Neuronal stem cell (in vitro differentiated cells): Measurements from ENCODE around the gene OSBPL1A.

ENCODE experiments used
- DNase-seq: peaks from one replicate; pipeline ENCODE4 v3.0.0-alpha.2; 2013; ENCODE audit warnings: low spot score
- H2AFZ ChIP-seq: one replicate; pipeline ENCODE4 v1.6.1; 2013; ENCODE audit warnings: mild to moderate bottlenecking, low read length, inconsistent platforms
- H2AK5ac ChIP-seq: 2 replicates; pipeline ENCODE4 v1.6.1; 2013; ENCODE audit warnings: low read depth, mild to moderate bottlenecking, inconsistent platforms, low read length, moderate library complexity, mixed read lengths
- H2BK120ac ChIP-seq: 2 replicates; pipeline ENCODE4 v1.6.1; 2013; ENCODE audit warnings: low read depth, mild to moderate bottlenecking, inconsistent platforms, low read length, moderate library complexity, mixed read lengths
- H2BK12ac ChIP-seq: one replicate; pipeline ENCODE4 v1.6.1; 2013; ENCODE audit warnings: low read length, inconsistent platforms
- H2BK15ac ChIP-seq: 2 replicates; pipeline ENCODE4 v1.6.1; 2013; ENCODE audit warnings: mild to moderate bottlenecking, low read length, inconsistent platforms, mixed read lengths
- H2BK5ac ChIP-seq: one replicate; pipeline ENCODE4 v1.6.1; 2013; ENCODE audit warnings: inconsistent platforms, mild to moderate bottlenecking, low read length, moderate library complexity
- H3K14ac ChIP-seq: one replicate; pipeline ENCODE4 v1.6.1; 2013; ENCODE audit warnings: low read length, inconsistent platforms
- H3K18ac ChIP-seq: 2 replicates; pipeline ENCODE4 v1.6.1; 2013; ENCODE audit warnings: low read length, inconsistent platforms
- H3K23ac ChIP-seq: 2 replicates; pipeline ENCODE4 v1.6.1; 2013; ENCODE audit warnings: low read depth, mild to moderate bottlenecking, mixed read lengths, low read length, inconsistent platforms; ENCODE audit not compliant: poor library complexity
- H3K27ac ChIP-seq: replicated peaks from 3 replicates; pipeline ENCODE4 v1.5.1; 2013; ENCODE audit warnings: low read length, inconsistent platforms
- H3K27me3 ChIP-seq, 3 experiments: 2 replicates each; pipeline ENCODE4 v1.6.1; 2013; ENCODE audit warnings: low read length in 3 of 3, mild to moderate bottlenecking in 2 of 3, inconsistent platforms in 1 of 3, low read depth in 1 of 3, mixed read lengths in 1 of 3, moderate library complexity in 1 of 3; ENCODE audit not compliant: control insufficient read depth in 3 of 3, insufficient read depth in 3 of 3
- H3K36me3 ChIP-seq, 2 donors: replicated peaks in 1 of 2; 2 replicates each; pipeline ENCODE4 v1.6.1; 2013; ENCODE audit warnings: low read length in 2 of 2; ENCODE audit not compliant: control insufficient read depth in 2 of 2, insufficient read depth in 2 of 2
- H3K4ac ChIP-seq: 2 replicates; pipeline ENCODE4 v1.6.1; 2013; ENCODE audit warnings: inconsistent platforms, mild to moderate bottlenecking, low read length, moderate library complexity
- H3K4me1 ChIP-seq, 2 donors: 1 replicate in 1 of 2; 2 replicates in 1 of 2; pipeline ENCODE4 v1.6.1; 2013; ENCODE audit warnings: low read length in 2 of 2, low read depth in 1 of 2; ENCODE audit not compliant: control insufficient read depth in 2 of 2, insufficient read depth in 1 of 2
- H3K4me2 ChIP-seq: one replicate; pipeline ENCODE4 v1.6.1; 2013; ENCODE audit warnings: mild to moderate bottlenecking, low read length, inconsistent platforms; ENCODE audit not compliant: insufficient read depth, poor library complexity, severe bottlenecking
- H3K4me3 ChIP-seq, 2 donors: 2 replicates each; pipeline ENCODE4 v1.5.1; 2013; ENCODE audit warnings: low read length in 2 of 2, mild to moderate bottlenecking in 2 of 2, inconsistent platforms in 1 of 2, moderate library complexity in 1 of 2
- H3K79me1 ChIP-seq: one replicate; pipeline ENCODE4 v1.6.1; 2013; ENCODE audit warnings: low read depth, mild to moderate bottlenecking, inconsistent platforms, low read length, moderate library complexity
- H3K9ac ChIP-seq: one replicate; pipeline ENCODE4 v1.6.1; 2013; ENCODE audit warnings: mild to moderate bottlenecking, low read depth, low read length, inconsistent platforms; ENCODE audit not compliant: poor library complexity
- H3K9me3 ChIP-seq, 2 donors: replicated peaks in 1 of 2; 2 replicates each; pipeline versions ENCODE3 to v1.6.1; 2013; ENCODE audit warnings: low read length in 2 of 2, mild to moderate bottlenecking in 2 of 2, inconsistent platforms in 1 of 2, low read depth in 1 of 2, mixed read lengths in 1 of 2, moderate library complexity in 1 of 2; ENCODE audit not compliant: control insufficient read depth in 2 of 2, insufficient read depth in 1 of 2
- H4K8ac ChIP-seq: one replicate; pipeline ENCODE4 v1.6.1; 2013; ENCODE audit warnings: low read depth, mild to moderate bottlenecking, inconsistent platforms, low read length, moderate library complexity
- H4K91ac ChIP-seq: one replicate; pipeline ENCODE4 v1.6.1; 2013; ENCODE audit warnings: low read length, low read depth, mild to moderate bottlenecking, inconsistent platforms; ENCODE audit not compliant: poor library complexity
- WGBS, 2 donors: extraction: QIAGEN DNeasy Blood & Tissue Kit; methylation state at CpG; one replicate each; pipeline ENCODE4 v1.1.7; 2013; ENCODE audit warnings: missing lambda C conversion rate in 2 of 2, mixed read lengths in 1 of 2; ENCODE audit not compliant: insufficient read length in 2 of 2, insufficient replicate concordance in 1 of 2; ENCODE audit errors: extremely low coverage in 2 of 2; 5-methylcytosine and 5-hydroxymethylcytosine counted together

The OSBPL1A gene

DNA sequence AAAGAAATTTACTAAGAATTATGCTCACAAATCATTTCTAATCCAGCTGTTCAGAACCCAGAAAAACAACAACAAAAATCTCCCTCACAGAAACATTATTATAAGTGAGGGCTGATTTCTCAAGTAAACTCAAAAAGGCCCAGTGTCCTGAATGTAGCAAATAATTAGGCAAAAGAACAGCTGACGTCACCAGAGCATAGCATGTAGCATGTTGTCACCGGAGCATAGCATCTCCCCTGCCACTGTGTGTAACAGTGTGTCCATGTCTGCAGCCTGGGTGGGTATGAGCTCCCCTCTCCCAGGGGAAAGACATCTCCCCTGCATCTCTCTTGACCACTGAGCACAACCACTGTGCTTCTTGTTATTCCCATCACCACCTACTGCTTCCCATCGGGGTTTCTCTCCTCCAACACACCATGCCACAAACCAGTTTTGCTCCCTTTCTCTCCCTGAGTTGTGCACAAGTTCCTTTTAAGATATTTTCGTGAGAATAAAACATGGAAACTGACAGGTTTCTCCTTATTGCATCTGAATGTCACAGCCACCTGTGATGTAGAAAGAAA is 132.0 kb downstream of the OSBPL1A start:
- no CpG with 5 or more reads among the region's 4 CpGs for WGBS, 2 donors
- H3K4me2 ChIP-seq, result no peak overlapping the region

GRCh38 chr18:24263050-24263449 is 134.6 kb downstream of the OSBPL1A start:
- Histone ChIP-seq H3K4me1 (peaks cover 0 to 4% of the 10 kb centered on the region in 2 donors), H3K36me3 (peaks cover 0 to 18% of the 10 kb centered on the region in 2 donors), H4K91ac (no peak overlapping the region), H2BK5ac (no peak overlapping the region), H2AFZ (no peak overlapping the region), H3K4me2 (no peak overlapping the region), H3K9ac (no peak overlapping the region), H3K14ac (no peak overlapping the region), H2AK5ac (no peak overlapping the region), H3K4me3 (no peak overlapping the region), H3K27me3 (no peaks in the 10 kb centered on the region), H2BK15ac (no peak overlapping the region), H2BK120ac (no peak overlapping the region), H3K4ac (no peak overlapping the region), H3K79me1 (no peaks in the 10 kb centered on the region), H4K8ac (no peak overlapping the region), H3K23ac (no peak overlapping the region), H2BK12ac (no peak overlapping the region), H3K27ac (no peak overlapping the region), H3K18ac (no peak overlapping the region), H3K9me3 (peaks cover 0 to 5% of the 10 kb centered on the region in 2 donors)
- no peak for DNase-seq
- WGBS, 2 donors, result no CpG with 5 or more reads among the region's 2 CpGs

More for the DNA sequence above, 132.0 kb downstream of the OSBPL1A start:
- H3K4me1 ChIP-seq, result peaks cover 0 to 5% of the 10 kb centered on the region in 2 donors
- H3K4ac ChIP-seq, result no peak overlapping the region
- H2BK15ac ChIP-seq, result no peak overlapping the region
- no peak overlapping the region for H2AFZ ChIP-seq
- H2AK5ac ChIP-seq, result no peak overlapping the region
- no peak overlapping the region for H2BK12ac ChIP-seq
- no peak overlapping the region for H2BK120ac ChIP-seq
- no peak overlapping the region for H3K9ac ChIP-seq
- no peak overlapping the region for H3K23ac ChIP-seq
- no peak overlapping the region for H2BK5ac ChIP-seq
- H3K36me3 ChIP-seq, result peaks cover 0 to 18% of the 10 kb centered on the region in 2 donors
- no peak overlapping the region for H3K18ac ChIP-seq
- H3K27me3 ChIP-seq, result no peaks in the 10 kb centered on the region
- DNase-seq, result no peak
- H3K27ac ChIP-seq, result no peak overlapping the region
- no peak overlapping the region for H4K91ac ChIP-seq
- no peak overlapping the region for H3K14ac ChIP-seq
- H3K4me3 ChIP-seq, result no peak overlapping the region
- H4K8ac ChIP-seq, result no peak overlapping the region
- H3K79me1 ChIP-seq, result no peaks in the 10 kb centered on the region
- peaks cover 0 to 3% of the 10 kb centered on the region in 2 donors for H3K9me3 ChIP-seq

DNA sequence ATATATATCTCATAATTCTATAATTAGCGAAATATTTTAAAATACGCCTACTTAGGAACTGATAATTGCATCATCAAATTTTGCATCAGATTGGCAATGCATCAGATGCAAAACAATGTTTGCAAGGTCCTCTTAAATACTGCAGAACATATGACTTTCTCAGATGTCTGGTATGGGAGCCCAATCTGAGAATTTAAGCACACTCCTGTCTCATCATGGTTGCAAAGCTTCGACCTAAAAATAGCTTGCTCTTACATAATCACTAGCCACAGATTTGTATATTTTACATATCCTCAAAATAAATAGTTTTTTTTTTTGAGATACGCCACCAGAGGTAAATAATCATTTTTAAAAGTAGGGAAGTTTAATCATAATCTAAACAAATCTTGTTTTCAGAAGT is 135.5 kb downstream of the OSBPL1A start:
- no peak for DNase-seq
- WGBS, 2 donors, result no CpG with 5 or more reads among the region's 4 CpGs
- Histone ChIP-seq H3K4ac (no peak overlapping the region), H3K79me1 (no peaks in the 10 kb centered on the region), H3K14ac (no peak overlapping the region), H2AFZ (no peak overlapping the region), H2BK15ac (no peak overlapping the region), H3K23ac (no peak overlapping the region), H3K18ac (no peak overlapping the region), H3K9me3 (peaks cover 0 to 3% of the 10 kb centered on the region in 2 donors), H3K4me3 (no peak overlapping the region), H3K27ac (no peak overlapping the region), H3K4me1 (peaks cover 0 to 4% of the 10 kb centered on the region in 2 donors), H3K9ac (no peak overlapping the region), H2BK12ac (no peak overlapping the region), H2BK5ac (no peak overlapping the region), H4K8ac (no peak overlapping the region), H3K36me3 (peaks cover 0 to 16% of the 10 kb centered on the region in 2 donors), H2AK5ac (no peak overlapping the region), H4K91ac (no peak overlapping the region), H3K27me3 (no peaks in the 10 kb centered on the region), H3K4me2 (no peak overlapping the region), H2BK120ac (no peak overlapping the region)

- Histone ChIP-seq H2BK15ac (no peak overlapping the region), H2BK120ac (no peak overlapping the region), H2BK5ac (no peak overlapping the region), H3K4me1 (no peaks in the 10 kb centered on the region), H2AK5ac (no peak overlapping the region), H3K4ac (no peak overlapping the region), H3K14ac (no peak overlapping the region), H3K27me3 (no peaks in the 10 kb centered on the region), H2AFZ (no peak overlapping the region), H3K4me2 (no peak overlapping the region), H3K23ac (no peak overlapping the region), H2BK12ac (no peak overlapping the region), H3K79me1 (no peaks in the 10 kb centered on the region), H3K9ac (no peak overlapping the region), H3K9me3 (peaks cover 0 to 7% of the 10 kb centered on the region in 2 donors), H3K18ac (no peak overlapping the region), H4K91ac (no peak overlapping the region), H3K4me3 (no peak overlapping the region), H3K36me3 (peaks cover 0 to 6% of the 10 kb centered on the region in 2 donors), H3K27ac (no peak overlapping the region), H4K8ac (no peak overlapping the region)
- no peak for DNase-seq
- no CpG with 5 or more reads among the region's 6 CpGs for WGBS, 2 donors
These were observed 137.6 kb downstream of the OSBPL1A start for GRCh38 chr18:24259869-24260641.
